ENCODE results near the gene LGALS7B. TPM values are rescaled to one million over a fixed set of nuclear protein-coding genes. Genes with fewer than 3 reads are reported as not detected.
"Not testable (repeated sequence)": the region's sequence is repeated elsewhere in the genome, so short reads cannot be mapped to it uniquely, and the experiment has no call there.

LGALS7B gene
- total and polyA plus RNA-seq, 8 donors, result 0.49 to 2.0 (median 1.4) TPM; not detected in 2

DNA sequence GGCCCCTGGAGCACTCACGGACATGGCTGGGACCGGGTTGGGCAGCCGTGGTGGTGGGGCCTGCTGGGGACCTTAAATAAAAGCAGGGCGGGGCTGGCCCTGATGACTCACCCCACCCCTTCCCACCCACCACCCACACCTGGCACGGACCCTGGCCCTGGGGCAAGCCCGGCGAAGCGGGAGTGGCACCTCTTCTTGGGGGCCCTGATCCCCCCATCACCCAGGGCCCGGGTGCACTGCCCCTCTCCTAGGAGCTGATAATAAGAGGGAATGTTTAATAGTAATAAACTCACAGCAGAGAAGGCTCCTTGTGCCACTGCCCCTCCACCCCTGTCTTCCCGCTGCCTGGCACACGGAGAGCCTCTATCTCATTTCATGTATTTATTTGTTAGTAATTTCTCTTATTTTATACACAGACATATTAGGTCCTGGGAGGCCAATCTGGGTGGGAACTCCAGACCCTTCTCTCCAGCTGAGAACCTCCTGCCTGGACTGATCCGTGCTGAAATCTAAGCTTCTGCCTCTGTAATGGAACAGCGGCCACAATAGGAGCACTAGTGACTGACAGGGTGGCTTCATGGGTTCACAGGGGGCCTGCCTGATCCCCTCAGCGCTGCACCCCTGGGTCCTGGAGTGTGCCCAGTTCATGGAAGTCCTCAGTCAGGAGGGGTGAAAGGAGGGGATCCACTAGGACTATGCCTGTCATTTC is 15.4 kb upstream of the LGALS7B start, which contains the start of gene LGALS7:
Gene LGALS7 (minus strand): TSS at position 49 of the 709 bp plus-strand sequence. CDS start 25 bp downstream, at position 24.
- no peak for ATAC-seq
- no peaks in the 10 kb centered on the region for H3K27me3 ChIP-seq
- no peak within 1 kb of the TSS for H3K27ac ChIP-seq
- peaks cover 0 to 8% of the 10 kb centered on the region in 2 donors for H3K4me1 ChIP-seq
- no peak within 1 kb of the TSS for H3K4me3 ChIP-seq
- DNase-seq, result no peak
- intact Hi-C loops (cut with DNase I), result no loop called here
- H3K9me3 ChIP-seq, result no peaks in the 10 kb centered on the region
- TF ChIP-seq, protein P1, sequence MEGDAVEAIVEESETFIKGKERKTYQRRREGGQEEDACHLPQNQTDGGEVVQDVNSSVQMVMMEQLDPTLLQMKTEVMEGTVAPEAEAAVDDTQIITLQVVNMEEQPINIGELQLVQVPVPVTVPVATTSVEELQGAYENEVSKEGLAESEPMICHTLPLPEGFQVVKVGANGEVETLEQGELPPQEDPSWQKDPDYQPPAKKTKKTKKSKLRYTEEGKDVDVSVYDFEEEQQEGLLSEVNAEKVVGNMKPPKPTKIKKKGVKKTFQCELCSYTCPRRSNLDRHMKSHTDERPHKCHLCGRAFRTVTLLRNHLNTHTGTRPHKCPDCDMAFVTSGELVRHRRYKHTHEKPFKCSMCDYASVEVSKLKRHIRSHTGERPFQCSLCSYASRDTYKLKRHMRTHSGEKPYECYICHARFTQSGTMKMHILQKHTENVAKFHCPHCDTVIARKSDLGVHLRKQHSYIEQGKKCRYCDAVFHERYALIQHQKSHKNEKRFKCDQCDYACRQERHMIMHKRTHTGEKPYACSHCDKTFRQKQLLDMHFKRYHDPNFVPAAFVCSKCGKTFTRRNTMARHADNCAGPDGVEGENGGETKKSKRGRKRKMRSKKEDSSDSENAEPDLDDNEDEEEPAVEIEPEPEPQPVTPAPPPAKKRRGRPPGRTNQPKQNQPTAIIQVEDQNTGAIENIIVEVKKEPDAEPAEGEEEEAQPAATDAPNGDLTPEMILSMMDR (IDR thresholded peaks at IDR 0.05), result no peak
- H3K36me3 ChIP-seq, result no peaks in the 10 kb centered on the region

DNA sequence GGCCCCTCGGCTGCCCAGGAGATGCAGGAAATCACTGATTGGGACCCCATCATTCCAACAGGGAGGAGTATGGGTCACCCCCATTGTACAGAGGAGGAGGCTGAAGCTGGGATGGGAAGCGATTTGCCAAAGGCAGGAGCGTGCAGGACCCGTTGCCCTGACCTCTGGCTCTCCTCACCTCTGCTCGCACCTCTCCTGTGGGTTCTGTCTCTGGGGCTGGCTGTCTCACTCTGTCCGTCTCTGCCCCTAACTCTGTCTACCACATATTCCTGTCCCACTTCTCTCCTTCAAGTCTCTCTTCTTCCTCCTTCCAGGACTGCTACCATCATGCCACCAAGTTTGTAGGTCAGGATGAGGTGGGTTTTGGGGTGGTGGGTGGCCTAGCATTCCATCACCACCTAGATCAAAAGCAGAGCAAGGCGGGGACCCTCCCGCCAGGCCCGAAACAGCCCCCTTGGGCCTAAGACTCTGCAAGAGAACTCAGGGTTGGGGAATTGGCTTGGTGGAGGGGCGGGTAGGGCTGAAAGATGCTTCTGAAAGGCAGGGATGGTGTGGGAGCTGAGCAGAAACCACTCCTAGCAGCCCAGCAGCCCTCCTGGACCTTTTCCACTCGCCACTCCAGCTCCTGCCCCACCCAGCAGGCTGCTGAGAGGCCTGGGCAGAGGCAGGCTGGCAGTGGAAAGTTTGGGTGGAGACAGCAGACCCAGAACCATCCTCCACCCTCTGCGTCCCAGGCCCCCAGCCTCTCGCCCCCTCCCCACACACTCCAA is 14.6 kb upstream of the LGALS7B start:
- H3K27me3 ChIP-seq, result no peaks in the 10 kb centered on the region
- H3K9me3 ChIP-seq, result no peaks in the 10 kb centered on the region
- no peak for DNase-seq
- intact Hi-C loops (cut with DNase I), result no loop called here
- H3K36me3 ChIP-seq, result no peaks in the 10 kb centered on the region
- H3K27ac ChIP-seq, result no peak overlapping the region
- no peak for ATAC-seq
- peaks cover 0 to 6% of the 10 kb centered on the region in 2 donors for H3K4me1 ChIP-seq
- no peak overlapping the region for H3K4me3 ChIP-seq
- TF ChIP-seq, protein P1 (IDR thresholded peaks at IDR 0.05), result no peak

DNA sequence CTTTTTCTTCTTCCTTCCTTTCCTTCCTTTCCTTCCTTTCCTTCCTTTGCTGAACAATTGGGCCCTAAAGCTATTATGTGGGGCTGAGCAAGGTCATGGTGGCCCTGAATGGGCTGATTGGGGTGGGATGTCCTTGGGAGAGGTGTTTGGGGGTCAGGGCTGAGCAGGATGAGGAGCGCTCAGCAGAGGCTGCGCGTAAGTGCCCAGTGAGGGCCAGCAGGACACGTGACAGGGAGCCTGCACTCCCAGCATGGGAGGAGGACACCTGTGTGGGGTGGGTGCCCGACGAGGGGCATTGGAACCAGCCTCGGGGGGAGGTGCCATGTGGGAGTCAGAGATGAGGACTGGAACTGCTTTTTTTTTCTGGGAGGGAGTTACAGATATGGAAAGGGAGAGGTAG is 10.3 kb upstream of the LGALS7B start:
- Histone ChIP-seq H3K4me3 (no peak overlapping the region), H3K27me3 (no peaks in the 10 kb centered on the region), H3K36me3 (no peaks in the 10 kb centered on the region), H3K9me3 (no peaks in the 10 kb centered on the region), H3K4me1 (no peaks in the 10 kb centered on the region), H3K27ac (no peak overlapping the region)
- intact Hi-C loops (cut with DNase I), result no loop called here
- TF ChIP-seq, protein P1 (IDR thresholded peaks at IDR 0.05), result no peak
- DNase-seq (no peak), ATAC-seq (no peak)

DNA sequence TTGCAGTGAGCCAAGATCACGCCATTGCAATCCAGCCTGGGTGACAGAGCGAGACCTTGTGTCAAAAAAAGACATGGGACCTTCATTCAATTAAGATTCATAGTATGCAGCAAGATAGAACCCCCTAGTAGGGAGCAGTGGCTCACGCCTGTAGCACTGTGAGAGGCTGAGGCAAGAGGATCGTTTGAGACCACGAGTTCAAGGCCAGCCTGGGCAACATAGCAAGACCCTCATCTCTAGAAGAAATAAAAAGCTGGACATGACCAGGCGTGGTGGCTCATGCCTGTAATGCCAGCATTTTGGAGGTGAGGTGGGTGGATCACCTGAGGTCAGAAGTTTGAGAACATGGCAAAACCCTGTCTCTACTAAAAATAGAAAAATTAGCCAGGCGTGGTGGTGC is 8.6 kb upstream of the LGALS7B start:
- intact Hi-C loops (cut with DNase I), result no loop called here
- TF ChIP-seq, protein P1 (IDR thresholded peaks at IDR 0.05), result no peak
- H3K27ac ChIP-seq, result no peak overlapping the region

DNA sequence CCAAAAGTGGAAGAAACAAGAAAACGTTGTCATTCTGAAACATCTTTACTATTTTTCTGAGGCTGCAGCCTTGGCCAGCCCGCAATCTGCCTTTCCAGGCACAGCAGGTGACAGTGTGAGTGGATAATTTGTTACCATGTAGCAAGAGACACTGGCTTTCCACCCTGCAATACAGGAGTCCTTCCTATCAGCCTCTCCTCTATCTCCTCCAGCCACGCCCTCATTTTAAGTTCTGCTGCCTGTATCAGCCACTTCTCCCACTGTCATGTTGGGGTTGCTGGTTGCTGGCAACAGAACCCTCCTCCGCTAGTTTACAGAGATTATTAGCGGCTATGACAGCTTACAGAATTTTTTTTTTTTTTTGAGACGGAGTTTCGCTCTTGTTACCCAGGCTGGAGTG is 7.9 kb upstream of the LGALS7B start:
- no peak for DNase-seq
- Histone ChIP-seq H3K4me3 (no peak overlapping the region), H3K27ac (no peak overlapping the region), H3K4me1 (no peaks in the 10 kb centered on the region), H3K27me3 (no peaks in the 10 kb centered on the region), H3K36me3 (no peaks in the 10 kb centered on the region), H3K9me3 (no peaks in the 10 kb centered on the region)
- no peak for ATAC-seq
- TF ChIP-seq, protein P1 (IDR thresholded peaks at IDR 0.05), result no peak
- intact Hi-C loops (cut with DNase I), result no loop called here

More for the DNA sequence above, 8.6 kb upstream of the LGALS7B start:
- no peaks in the 10 kb centered on the region for H3K36me3 ChIP-seq
- no peaks in the 10 kb centered on the region for H3K4me1 ChIP-seq
- no peaks in the 10 kb centered on the region for H3K27me3 ChIP-seq
- no peak overlapping the region for H3K4me3 ChIP-seq
- no peaks in the 10 kb centered on the region for H3K9me3 ChIP-seq
- ATAC-seq (no peak), DNase-seq (no peak)

DNA sequence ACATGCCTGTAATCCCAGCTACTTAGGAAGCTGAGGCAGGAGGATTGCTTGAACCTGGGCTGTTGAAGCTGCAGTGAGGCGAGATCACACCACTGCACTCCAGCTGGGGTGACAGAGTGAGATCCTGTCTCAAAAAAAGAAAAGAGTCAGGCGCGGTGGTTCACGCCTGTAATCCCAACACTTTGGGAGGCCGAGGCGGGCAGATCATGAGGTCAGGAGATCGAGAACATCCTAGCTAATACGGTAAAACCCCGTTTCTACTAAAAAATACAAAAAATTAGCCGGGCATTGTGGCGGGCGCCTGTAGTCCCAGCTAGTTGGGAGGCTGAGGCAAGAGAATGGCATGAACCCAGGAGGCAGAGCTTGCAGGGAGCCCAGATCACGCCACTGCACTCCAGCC is 6.8 kb upstream of the LGALS7B start:
- H3K4me3 ChIP-seq; H3K4me1 ChIP-seq; ATAC-seq; H3K27ac ChIP-seq; intact Hi-C loops (cut with DNase I); H3K27me3 ChIP-seq; DNase-seq; H3K36me3 ChIP-seq; H3K9me3 ChIP-seq: not testable (repeated sequence)

Data from left lung (tissue), 10 donors.